ENCODE results near the gene SPNS2.

SPNS2 gene

GRCh38 chr17:4557626-4558346 is 59.1 kb downstream of the SPNS2 start:
- no peak overlapping the region for H3K4me2 ChIP-seq (ENCODE audit: low read length)
- DNase-seq = peak; percentile 79 to 96
- no peak overlapping the region for H3K9ac ChIP-seq (ENCODE audit: low read length)
- peaks cover 27 to 30% of the 10 kb centered on the region in 2 experiments for H3K4me1 ChIP-seq (ENCODE audit: control insufficient read depth in 1 of 2, insufficient read depth in 2 of 2, low read length in 2 of 2)
- H3K4me3 ChIP-seq (ENCODE audit: low read depth, low read length) = no peak overlapping the region
- peaks cover 8% of the 10 kb centered on the region for H3K79me1 ChIP-seq (ENCODE audit: low read length)
- no peak overlapping the region for H4K12ac ChIP-seq (ENCODE audit: low read depth, low read length)
- H3K18ac ChIP-seq (ENCODE audit: low read length) = no peak overlapping the region
- no peaks in the 10 kb centered on the region for H3K9me3 ChIP-seq (ENCODE audit: insufficient read depth, low read depth, low read length)
- H2BK120ac ChIP-seq (ENCODE audit: insufficient read depth, low read length, poor library complexity) = no peak overlapping the region
- peak overlapping the region; percentile 11 for H3K14ac ChIP-seq (ENCODE audit: low read length)
- H3K27ac ChIP-seq (ENCODE audit: low read depth, low read length) = no peak overlapping the region
- no peak overlapping the region for H3K4ac ChIP-seq (ENCODE audit: low read depth, low read length)
- peak overlapping the region; percentile 30 for H2AK5ac ChIP-seq (ENCODE audit: low read length)
- no peak overlapping the region for H3K23ac ChIP-seq (ENCODE audit: low read length)
- no CpG with 5 or more reads among the region's 6 CpGs for WGBS (ENCODE audit: extremely low coverage, insufficient coverage, insufficient read length)
- H2AFZ ChIP-seq (ENCODE audit: insufficient read depth, low read length, poor library complexity) = no peak overlapping the region
- H2BK12ac ChIP-seq (ENCODE audit: low read length) = no peak overlapping the region
- H2BK5ac ChIP-seq (ENCODE audit: low read depth, low read length, poor library complexity) = no peak overlapping the region
- H4K8ac ChIP-seq (ENCODE audit: low read depth, low read length) = no peak overlapping the region
- H4K91ac ChIP-seq (ENCODE audit: low read depth, low read length) = no peak overlapping the region
- peaks cover 8% of the 10 kb centered on the region for H3K79me2 ChIP-seq (ENCODE audit: control insufficient read depth, insufficient read depth, low read length, poor library complexity)
- peaks cover 3 to 7% of the 10 kb centered on the region in 2 experiments for H3K36me3 ChIP-seq (ENCODE audit: control insufficient read depth in 1 of 2, insufficient read depth in 2 of 2, low read length in 2 of 2)
- no peaks in the 10 kb centered on the region for H3K27me3 ChIP-seq (ENCODE audit: insufficient read depth, low read length)

GRCh38 chr17:4558347-4558971 is 59.8 kb downstream of the SPNS2 start:
- H2AFZ ChIP-seq (ENCODE audit: insufficient read depth, low read length, poor library complexity) = no peak overlapping the region
- H3K14ac ChIP-seq (ENCODE audit: low read length) = no peak overlapping the region
- no peak overlapping the region for H2BK5ac ChIP-seq (ENCODE audit: low read depth, low read length, poor library complexity)
- H3K9ac ChIP-seq (ENCODE audit: low read length) = no peak overlapping the region
- no peak overlapping the region for H4K12ac ChIP-seq (ENCODE audit: low read depth, low read length)
- H3K36me3 ChIP-seq (ENCODE audit: control insufficient read depth in 1 of 2, insufficient read depth in 2 of 2, low read length in 2 of 2) = peaks cover 0 to 4% of the 10 kb centered on the region in 2 experiments
- no peak overlapping the region for H2BK12ac ChIP-seq (ENCODE audit: low read length)
- H3K79me1 ChIP-seq (ENCODE audit: low read length) = peaks cover 8% of the 10 kb centered on the region
- H3K27ac ChIP-seq (ENCODE audit: low read depth, low read length) = no peak overlapping the region
- no peak overlapping the region for H3K4ac ChIP-seq (ENCODE audit: low read depth, low read length)
- DNase-seq = no peak
- peaks cover 27 to 30% of the 10 kb centered on the region in 2 experiments for H3K4me1 ChIP-seq (ENCODE audit: control insufficient read depth in 1 of 2, insufficient read depth in 2 of 2, low read length in 2 of 2)
- peaks cover 8% of the 10 kb centered on the region for H3K79me2 ChIP-seq (ENCODE audit: control insufficient read depth, insufficient read depth, low read length, poor library complexity)
- H3K23ac ChIP-seq (ENCODE audit: low read length) = no peak overlapping the region
- H4K91ac ChIP-seq (ENCODE audit: low read depth, low read length) = no peak overlapping the region
- H3K27me3 ChIP-seq (ENCODE audit: insufficient read depth, low read length) = no peaks in the 10 kb centered on the region
- no peak overlapping the region for H2AK5ac ChIP-seq (ENCODE audit: low read length)
- H4K8ac ChIP-seq (ENCODE audit: low read depth, low read length) = no peak overlapping the region
- WGBS (ENCODE audit: extremely low coverage, insufficient coverage, insufficient read length) = no CpG with 5 or more reads among the region's 24 CpGs
- H3K4me3 ChIP-seq (ENCODE audit: low read depth, low read length) = no peak overlapping the region
- no peak overlapping the region for H3K18ac ChIP-seq (ENCODE audit: low read length)
- H2BK120ac ChIP-seq (ENCODE audit: insufficient read depth, low read length, poor library complexity) = no peak overlapping the region
- no peaks in the 10 kb centered on the region for H3K9me3 ChIP-seq (ENCODE audit: insufficient read depth, low read depth, low read length)
- no peak overlapping the region for H3K4me2 ChIP-seq (ENCODE audit: low read length)

- H4K12ac ChIP-seq (ENCODE audit: low read depth, low read length) = no peak overlapping the region
- no peak overlapping the region for H3K14ac ChIP-seq (ENCODE audit: low read length)
- H3K18ac ChIP-seq (ENCODE audit: low read length) = no peak overlapping the region
- H2BK5ac ChIP-seq (ENCODE audit: low read depth, low read length, poor library complexity) = no peak overlapping the region
- H2BK120ac ChIP-seq (ENCODE audit: insufficient read depth, low read length, poor library complexity) = no peak overlapping the region
- no peak overlapping the region for H3K4ac ChIP-seq (ENCODE audit: low read depth, low read length)
- no peaks in the 10 kb centered on the region for H3K27me3 ChIP-seq (ENCODE audit: insufficient read depth, low read length)
- peaks cover 8% of the 10 kb centered on the region for H3K79me1 ChIP-seq (ENCODE audit: low read length)
- peaks cover 20 to 25% of the 10 kb centered on the region in 2 experiments for H3K4me1 ChIP-seq (ENCODE audit: control insufficient read depth in 1 of 2, insufficient read depth in 2 of 2, low read length in 2 of 2)
- H3K27ac ChIP-seq (ENCODE audit: low read depth, low read length) = no peak overlapping the region
- no peak for DNase-seq
- no peak overlapping the region for H3K4me2 ChIP-seq (ENCODE audit: low read length)
- WGBS (ENCODE audit: extremely low coverage, insufficient coverage, insufficient read length) = no CpG with 5 or more reads among the region's 17 CpGs
- H3K4me3 ChIP-seq (ENCODE audit: low read depth, low read length) = no peak overlapping the region
- H3K36me3 ChIP-seq (ENCODE audit: control insufficient read depth in 1 of 2, insufficient read depth in 2 of 2, low read length in 2 of 2) = no peaks in the 10 kb centered on the region
- no peaks in the 10 kb centered on the region for H3K9me3 ChIP-seq (ENCODE audit: insufficient read depth, low read depth, low read length)
- H4K8ac ChIP-seq (ENCODE audit: low read depth, low read length) = no peak overlapping the region
- no peak overlapping the region for H3K9ac ChIP-seq (ENCODE audit: low read length)
- H3K23ac ChIP-seq (ENCODE audit: low read length) = no peak overlapping the region
- peaks cover 8% of the 10 kb centered on the region for H3K79me2 ChIP-seq (ENCODE audit: control insufficient read depth, insufficient read depth, low read length, poor library complexity)
- no peak overlapping the region for H2AFZ ChIP-seq (ENCODE audit: insufficient read depth, low read length, poor library complexity)
- no peak overlapping the region for H2BK12ac ChIP-seq (ENCODE audit: low read length)
- no peak overlapping the region for H2AK5ac ChIP-seq (ENCODE audit: low read length)
- H4K91ac ChIP-seq (ENCODE audit: low read depth, low read length) = no peak overlapping the region
Observed at GRCh38 chr17:4559139-4559791, 60.6 kb downstream of the SPNS2 start.

GRCh38 chr17:4559966-4560365 is 61.3 kb downstream of the SPNS2 start:
- H3K4me1 ChIP-seq (ENCODE audit: control insufficient read depth in 1 of 2, insufficient read depth in 2 of 2, low read length in 2 of 2) = peaks cover 13 to 18% of the 10 kb centered on the region in 2 experiments
- H3K4ac ChIP-seq (ENCODE audit: low read depth, low read length) = no peak overlapping the region
- no peak overlapping the region for H4K12ac ChIP-seq (ENCODE audit: low read depth, low read length)
- no peak overlapping the region for H3K14ac ChIP-seq (ENCODE audit: low read length)
- no peak overlapping the region for H2BK120ac ChIP-seq (ENCODE audit: insufficient read depth, low read length, poor library complexity)
- no peak overlapping the region for H3K9ac ChIP-seq (ENCODE audit: low read length)
- peaks cover 3% of the 10 kb centered on the region for H3K79me2 ChIP-seq (ENCODE audit: control insufficient read depth, insufficient read depth, low read length, poor library complexity)
- peaks cover 5% of the 10 kb centered on the region for H3K79me1 ChIP-seq (ENCODE audit: low read length)
- no peak overlapping the region for H3K4me2 ChIP-seq (ENCODE audit: low read length)
- H2BK5ac ChIP-seq (ENCODE audit: low read depth, low read length, poor library complexity) = no peak overlapping the region
- no peak overlapping the region for H2BK12ac ChIP-seq (ENCODE audit: low read length)
- H3K23ac ChIP-seq (ENCODE audit: low read length) = no peak overlapping the region
- no peaks in the 10 kb centered on the region for H3K27me3 ChIP-seq (ENCODE audit: insufficient read depth, low read length)
- H3K4me3 ChIP-seq (ENCODE audit: low read depth, low read length) = no peak overlapping the region
- H3K18ac ChIP-seq (ENCODE audit: low read length) = no peak overlapping the region
- H3K27ac ChIP-seq (ENCODE audit: low read depth, low read length) = no peak overlapping the region
- DNase-seq = no peak
- no peak overlapping the region for H4K8ac ChIP-seq (ENCODE audit: low read depth, low read length)
- no peaks in the 10 kb centered on the region for H3K36me3 ChIP-seq (ENCODE audit: control insufficient read depth in 1 of 2, insufficient read depth in 2 of 2, low read length in 2 of 2)
- no CpG with 5 or more reads among the region's 5 CpGs for WGBS (ENCODE audit: extremely low coverage, insufficient coverage, insufficient read length)
- no peak overlapping the region for H2AFZ ChIP-seq (ENCODE audit: insufficient read depth, low read length, poor library complexity)
- no peaks in the 10 kb centered on the region for H3K9me3 ChIP-seq (ENCODE audit: insufficient read depth, low read depth, low read length)
- H4K91ac ChIP-seq (ENCODE audit: low read depth, low read length) = no peak overlapping the region
- H2AK5ac ChIP-seq (ENCODE audit: low read length) = no peak overlapping the region

All from trophoblast cell (in vitro differentiated cells and primary cell).